HepG2 (cell line): ENCODE data around the gene GPRIN2. TPM values are rescaled to one million over a fixed set of nuclear protein-coding genes. Genes with fewer than 3 reads are reported as not detected.
"Not testable (repeated sequence)": the region's sequence is repeated elsewhere in the genome, so short reads cannot be mapped to it uniquely, and the experiment has no call there.

Source experiments
- ATAC-seq: fragments of 200-7000 bp; cut with Tn5 transposase; 3 replicates; pipeline ENCODE4 v1.9.1; 2020; ENCODE audit warnings: mild to moderate bottlenecking, moderate library complexity
- BruUV-seq: library from RNA; stranded (reverse); fragments of 400-500 nt; replicated peaks from 2 replicates; lab custom pipeline; 2021; lab: Mats Ljungman, UMichigan
- CTCF ChIA-PET: fragments of 300-600 bp; formaldehyde crosslinking; extraction: SDS; loops from one replicate; lab custom pipeline; 2021; ENCODE audit warnings: low total read pairs, inconsistent platforms, low intra/inter-chr PET ratio; lab: Yijun Ruan, JAX
- POLR2A ChIA-PET: fragments of 350-600 bp; sonication (Branson Sonifier 250); formaldehyde crosslinking; loops from one replicate; lab custom pipeline; 2020; ENCODE audit warnings: antibody characterized with exemption, inconsistent platforms; lab: Yijun Ruan, JAX
- DNase-seq: peaks from one replicate; pipeline ENCODE4 v3.0.0-alpha.2; 2015; ENCODE audit warnings: low spot score
- FAIRE-seq: peaks from 3 replicates; lab custom pipeline; 2011; peaks lifted over from hg19 to GRCh38; lab: Jason Lieb, UNC
- H2AFZ ChIP-seq: one replicate; pipeline ENCODE4 v1.6.1; 2011; ENCODE audit warnings: low read length, inconsistent platforms
- H3K27ac ChIP-seq: fragments of 300-600 bp; 3 replicates; pipeline ENCODE4 v1.8.0; 2011; ENCODE audit warnings: mixed run types, mild to moderate bottlenecking, mixed read lengths, low read length, inconsistent platforms; ENCODE audit not compliant: insufficient read depth; ENCODE audit errors: extremely low read length
- H3K27me3 ChIP-seq, 2 experiments: fragments of 200-600 bp in 1 of 2; 2 replicates in 1 of 2; 3 replicates in 1 of 2; pipeline versions ENCODE4 v1.6.0 to v1.8.0; 2011; ENCODE audit warnings: low read length in 2 of 2, mild to moderate bottlenecking in 2 of 2, moderate library complexity in 2 of 2, inconsistent platforms in 1 of 2; ENCODE audit not compliant: insufficient read depth in 2 of 2, control insufficient read depth in 1 of 2
- H3K36me3 ChIP-seq, 2 experiments: fragments of 200-600 bp in 1 of 2; replicated peaks in 1 of 2; 2 replicates in 1 of 2; 3 replicates in 1 of 2; pipeline versions ENCODE4 v1.5.1 to v1.8.0; 2011; ENCODE audit warnings: low read length in 2 of 2, inconsistent platforms in 1 of 2; ENCODE audit not compliant: insufficient read depth in 2 of 2, control insufficient read depth in 1 of 2
- H3K4me1 ChIP-seq: 2 replicates; pipeline ENCODE4 v1.5.1; 2012; ENCODE audit warnings: low read length, inconsistent platforms; ENCODE audit not compliant: insufficient read depth
- H3K4me2 ChIP-seq: 2 replicates; pipeline ENCODE4 v1.6.0; 2011; ENCODE audit warnings: low read depth, low read length, inconsistent platforms
- H3K4me3 ChIP-seq, 3 experiments: fragments of 200-600 bp in 1 of 3; sonication (generic), shearing (Covaris generic) in 1 of 3; replicated peaks in 1 of 3; 2 replicates each; pipeline ENCODE4 v1.5.1; 2011 to 2016; ENCODE audit warnings: low read length in 3 of 3, inconsistent platforms in 2 of 3, low read depth in 2 of 3, mild to moderate bottlenecking in 2 of 3, control low read depth in 1 of 3, mixed read lengths in 1 of 3; ENCODE audit not compliant: insufficient read depth in 1 of 3
- H3K79me2 ChIP-seq: one replicate; pipeline ENCODE4 v1.6.1; 2011; ENCODE audit warnings: low read length, inconsistent platforms; ENCODE audit not compliant: insufficient read depth
- H3K9ac ChIP-seq: 2 replicates; pipeline ENCODE4 v1.6.0; 2011; ENCODE audit warnings: mild to moderate bottlenecking, low read depth, low read length, inconsistent platforms; ENCODE audit not compliant: insufficient read depth
- H3K9me3 ChIP-seq: 2 replicates; pipeline ENCODE4 v1.5.1; 2012; ENCODE audit warnings: mild to moderate bottlenecking, low read length
- H4K20me1 ChIP-seq: 2 replicates; pipeline ENCODE4 v1.6.0; 2011; ENCODE audit warnings: inconsistent platforms, mild to moderate bottlenecking, low read length, moderate library complexity; ENCODE audit not compliant: insufficient read depth
- CEBPG ChIP-seq: IDR thresholded peaks from 2 replicates; pipeline ENCODE4 v1.6.1; 2016
- FOXA3 ChIP-seq: IDR thresholded peaks from 2 replicates; pipeline ENCODE4 v1.6.1; 2016; ENCODE audit warnings: missing genetic modification reagents, missing compliant biosample characterization
- KDM5B ChIP-seq: sonication (generic); formaldehyde crosslinking; IDR thresholded peaks from 2 replicates; pipeline ENCODE4 v1.4.0; 2020; ENCODE audit warnings: missing genetic modification reagents, mild to moderate bottlenecking, borderline replicate concordance
- PITX1 ChIP-seq: sonication (generic); formaldehyde crosslinking; IDR thresholded peaks from 2 replicates; pipeline ENCODE4 v1.5.1; 2020; ENCODE audit warnings: mild to moderate bottlenecking, missing genetic modification reagents
- THAP8 ChIP-seq: sonication (generic); formaldehyde crosslinking; IDR thresholded peaks from 2 replicates; pipeline ENCODE4 v1.5.1; 2020; ENCODE audit warnings: missing genetic modification reagents, mild to moderate bottlenecking, borderline replicate concordance
- WGBS: methylation state at CpG from one replicate; pipeline ENCODE4 v1.1.6; 2017; ENCODE audit warnings: low lambda C conversion rate; 5-methylcytosine and 5-hydroxymethylcytosine counted together
- in situ Hi-C: cut with HindIII; loops from 2 replicates; pipeline ENCODE4 v1.10.0; 2017; ENCODE audit warnings: low pct_unique_long_range_greater_than_20kb; ENCODE audit not compliant: extremely low pct_ligation_motif_present
- intact Hi-C: fragments of 100-400 bp; cut with micrococcal nuclease; formaldehyde crosslinking; loops from one replicate; pipeline ENCODE4 v1.10.0; 2022; ENCODE audit not compliant: unreplicated experiment
- polyA plus RNA-seq, 8 experiments: library from polyadenylated mRNA; depleted of rRNA in 3 of 8; stranded (reverse) in 7 of 8; unstranded in 1 of 8; fragments of >200 nt; fragmentation: Illumina TruSeq in 4 of 8; extraction: Trizol in 4 of 8; gene quantifications; 2 replicates each; pipeline versions ENCODE4 v1.2.1 to v1.2.3, GENCODE V29; 2011 to 2016; ENCODE audit warnings: low read depth in 4 of 8, missing spikeins in 1 of 8, mixed read lengths in 1 of 8; ENCODE audit not compliant: insufficient read depth in 1 of 8
- total RNA-seq, 5 experiments: library from RNA; depleted of rRNA; stranded (reverse); fragments of >200 nt; fragmentation: Illumina TruSeq; extraction: Trizol; gene quantifications; 2 replicates each; pipeline ENCODE4 v1.2.3, GENCODE V29; 2016; ENCODE audit warnings: low read depth in 1 of 5

The GPRIN2 gene
- total and polyA plus RNA-seq, 2 of the 13 experiments (the other 11 are each of a cell fraction or from before 2014, with no cell fraction given): not detected

- TF ChIP-seq KDM5B (CRISPR knock-in tag) (no peak), PITX1 (CRISPR knock-in tag) (no peak), CEBPG (CRISPR knock-in tag) (peak; percentile 27; the same call in 1 of the 2 replicates), THAP8 (CRISPR knock-in tag) (no peak), FOXA3 (CRISPR knock-in tag) (peak; percentile 31; the same call in 1 of the 2 replicates)
Measured at GRCh38 chr10:46530249-46531186, 25.9 kb downstream of the GPRIN2 start (continued).

GRCh38 chr10:46529742-46530141, 26.7 kb downstream of the GPRIN2 start:
- H3K36me3 ChIP-seq, H4K20me1 ChIP-seq, H3K4me3 ChIP-seq, ATAC-seq, intact Hi-C loops, H3K4me2 ChIP-seq, H3K79me2 ChIP-seq, in situ Hi-C loops, FAIRE-seq, H3K27ac ChIP-seq, H3K9me3 ChIP-seq, POLR2A ChIA-PET, H2AFZ ChIP-seq, DNase-seq, BruUV-seq, CTCF ChIA-PET, H3K9ac ChIP-seq: not testable (repeated sequence)
- 52% methylated on average over 7 of the region's 7 CpGs for WGBS
- Histone ChIP-seq H3K4me1 (peaks cover 11% of the 10 kb centered on the region), H3K27me3 (peaks cover 0 to 24% of the 10 kb centered on the region in 2 experiments; a peak in 2 of 5 replicates)
